Measurements from ENCODE around the gene AGBL3. TPM values are rescaled to one million over a fixed set of nuclear protein-coding genes. Genes with fewer than 3 reads are reported as not detected.
"Not testable (repeated sequence)": the region's sequence is repeated elsewhere in the genome, so short reads cannot be mapped to it uniquely, and the experiment has no call there.

Gene AGBL3
- total and polyA plus RNA-seq, 2 of the 8 experiments (the other 6 are each of a cell fraction or from before 2014, with no cell fraction given): 1.1 to 1.9 TPM

GRCh38 chr7:135171581-135172291 lies 185.4 kb downstream of the AGBL3 start:
- peak; percentile 63 for TF ChIP-seq CEBPB (IDR thresholded peaks at IDR 0.05; ENCODE audit: low read depth, low read length)
- H3K23me2 ChIP-seq (ENCODE audit: low read depth, low read length); H3K79me1 ChIP-seq (ENCODE audit: low read depth, low read length); H4K5ac ChIP-seq (ENCODE audit: insufficient read length, low read depth, low read length); H3K27ac ChIP-seq (ENCODE audit: low read depth, low read length); H3K14ac ChIP-seq (ENCODE audit: insufficient read length); H4K20me1 ChIP-seq (replicated peaks in 1 of 2; ENCODE audit: control insufficient read depth in 1 of 2, insufficient read depth in 2 of 2, low read length in 2 of 2); H2BK20ac ChIP-seq (ENCODE audit: low read length); H3K56ac ChIP-seq (replicated peaks; ENCODE audit: insufficient read length, low read depth, low read length); H3K9me3 ChIP-seq (ENCODE audit: insufficient read depth in 2 of 2, low read depth in 1 of 2, low read length in 1 of 2); H3K9ac ChIP-seq (replicated peaks in 1 of 4; ENCODE audit: extremely low read depth in 1 of 4, low read depth in 3 of 4, low read length in 3 of 4); H3K23ac ChIP-seq (ENCODE audit: insufficient read length); H4K91ac ChIP-seq (replicated peaks; ENCODE audit: insufficient read length, low read length); CTCF ChIA-PET (ENCODE audit: partially characterized antibody); DNase-seq (ENCODE audit: low read depth in 1 of 2, low spot score in 2 of 2); H2BK120ac ChIP-seq (replicated peaks; ENCODE audit: low read depth, low read length); H2AK5ac ChIP-seq (ENCODE audit: low read depth, low read length); H3K4ac ChIP-seq (replicated peaks; ENCODE audit: insufficient read length, low read depth, low read length); H2BK15ac ChIP-seq (ENCODE audit: low read length); FAIRE-seq; H3K27me3 ChIP-seq (replicated peaks in 1 of 4; ENCODE audit: control insufficient read depth in 3 of 4, extremely low read depth in 1 of 4, insufficient read depth in 3 of 4, low read length in 3 of 4): not testable (repeated sequence)
- Histone ChIP-seq H3K36me3 (ENCODE audit: control insufficient read depth in 2 of 4, insufficient read depth in 4 of 4, low read length in 3 of 4) (peaks cover 6 to 21% (median 18%) of the 10 kb centered on the region in 4 experiments; a peak in 7 of 8 replicates), H2AFZ (ENCODE audit: low read length) (peak overlapping the region; percentile 94; the same call in 1 of the 2 replicates), H3K4me1 (replicated peaks in 1 of 4; ENCODE audit: control insufficient read depth in 3 of 4, insufficient read depth in 4 of 4, low read length in 3 of 4) (peaks cover 1 to 16% (median 3%) of the 10 kb centered on the region in 4 experiments; a peak in 4 of 7 replicates), H4K8ac (ENCODE audit: extremely low read depth, insufficient read depth, low read length) (peak overlapping the region; percentile 41; the same call in 1 of the 2 replicates), H2BK12ac (ENCODE audit: low read depth, low read length) (0 out of 2 replicates have a peak overlapping the region, but pooled peaks have one; percentile 39), H3K18ac (ENCODE audit: extremely low read depth, low read length) (peak overlapping the region; percentile 44; the same call in 1 of the 2 replicates), H2BK5ac (ENCODE audit: low read depth, low read length) (peak overlapping the region; percentile 83), H3K4me2 (ENCODE audit: insufficient read depth in 1 of 2, low read depth in 2 of 2, low read length in 2 of 2) (0 out of 4 replicates have a peak overlapping the region, but pooled peaks of 1 of the 2 experiments have one; percentile 0), H3K79me2 (ENCODE audit: control insufficient read depth in 1 of 2, insufficient read depth in 2 of 2, low read length in 2 of 2) (peaks cover 0 to 20% of the 10 kb centered on the region in 2 experiments; a peak in 2 of 4 replicates), H3K4me3 (ENCODE audit: extremely low read depth in 1 of 4, insufficient read depth in 2 of 4, low read depth in 3 of 4, low read length in 4 of 4) (peak overlapping the region in 1 of 4 experiments; percentile 81; a peak in 1 of 8 replicates)
- POLR2A ChIA-PET (ENCODE audit: partially characterized antibody): interaction anchor here (0.6 to 4.7 kb wide), 6 partner anchors 9 to 297 kb away, joined by 3 to 32 read pairs (median 5); partner anchors contain the start of gene AGBL3
- 85% methylated on average over 17 of the region's 19 CpGs; no CpG with 5 or more reads in 1 of the 2 experiments for WGBS, 2 experiments (ENCODE audit: extremely low coverage in 1 of 2, insufficient coverage in 1 of 2, insufficient read length in 1 of 2, insufficient replicate concordance in 2 of 2, low coverage in 1 of 2, low lambda C conversion rate in 2 of 2, missing lambda C conversion rate in 1 of 2)

Data from H1 (cell line).